Motor neuron (in vitro differentiated cells): ENCODE data around the gene WRAP73. TPM values are rescaled to one million over a fixed set of nuclear protein-coding genes. Genes with fewer than 3 reads are reported as not detected.
"Not testable (repeated sequence)": the region's sequence is repeated elsewhere in the genome, so short reads cannot be mapped to it uniquely, and the experiment has no call there.

Experiments used
- ATAC-seq, 8 experiments: fragments of 200-7000 bp; cut with Tn5 transposase; replicated peaks in 6 of 8; 2 replicates each; pipeline ENCODE4 v1.8.0; 2021; ENCODE audit warnings: mild to moderate bottlenecking in 8 of 8, moderate library complexity in 8 of 8
- H3K27ac ChIP-seq, 2 donors: fragments of 250-450 bp; sonication (Bioruptor Pico); 2 replicates each; pipeline ENCODE4 v1.9.0; 2021; ENCODE audit warnings: antibody characterized with exemption in 2 of 2, mild to moderate bottlenecking in 2 of 2, moderate library complexity in 1 of 2
- H3K4me1 ChIP-seq, 2 donors: fragments of 250-450 bp; sonication (Bioruptor Pico); replicated peaks in 1 of 2; 2 replicates each; pipeline ENCODE4 v1.6.1; 2021; ENCODE audit warnings: antibody characterized with exemption in 2 of 2, mild to moderate bottlenecking in 2 of 2, moderate library complexity in 1 of 2
- H3K4me3 ChIP-seq, 5 donors: fragments of 250-450 bp; sonication (Bioruptor Pico); 2 replicates each; pipeline ENCODE4 v1.9.0; 2021; ENCODE audit warnings: antibody characterized with exemption in 5 of 5, mild to moderate bottlenecking in 5 of 5, moderate library complexity in 4 of 5
- WGBS, 10 experiments: fragments of 450-650 bp; shearing (Covaris generic); methylation state at CpG; one replicate each; pipeline ENCODE4 v1.0.0; 2022; 5-methylcytosine and 5-hydroxymethylcytosine counted together
- in situ Hi-C, 9 experiments: fragments of 400-800 bp; cut with MboI; loops; one replicate each; pipeline ENCODE4 v1.15.0; 2021; ENCODE audit warnings: low sequenced_read_pairs in 9 of 9, low pct_unique_long_range_greater_than_20kb in 2 of 9; ENCODE audit not compliant: unreplicated experiment in 9 of 9
- total RNA-seq, 8 experiments: library from RNA; unstranded; fragments of 300-600 nt; gene quantifications; 2 replicates each; pipeline versions ENCODE4 v1.2.3 to v1.2.4, GENCODE V29; 2022

WRAP73 gene
- total RNA-seq, 8 experiments from 2014 or later: 10.4 to 21.3 (median 17.1) TPM

GRCh38 chr1:3625151-3625907 is 24.6 kb downstream of the WRAP73 start:
- WGBS, 10 experiments: 0 to 100% (median 2%) methylated on average over 1 to 19 of the region's 71 CpGs; no CpG with 5 or more reads in 2 of the 10 experiments
- peak overlapping the region; percentile 80 to 94 (median 88) for H3K4me3 ChIP-seq
- peak overlapping the region; percentile 60 to 91 for H3K27ac ChIP-seq
- H3K4me1 ChIP-seq: peaks cover 19 to 26% of the 10 kb centered on the region in 2 donors
- in situ Hi-C loops: loop anchor here in 1 of 9 experiments (10.0 kb wide), 1 partner anchor 171 kb away; the partner anchor contains the start of gene ARHGEF16
- peak; percentile 31 to 58 (median 48) for ATAC-seq

GRCh38 chr1:3624200-3625136 is 25.4 kb downstream of the WRAP73 start, which contains the start of gene TPRG1L:
TPRG1L (plus strand) TSS chr1:3625015; CDS start chr1:3625073, 58 bp downstream.
- H3K27ac ChIP-seq: peak within 1 kb of the TSS; percentile 60 to 91
- WGBS, 10 experiments: 0 to 20% (median 1%) methylated on average over 2 to 13 of the region's 108 CpGs; no CpG with 5 or more reads in 4 of the 10 experiments
- peaks cover 21 to 28% of the 10 kb centered on the region in 2 donors for H3K4me1 ChIP-seq
- in situ Hi-C loops: loop anchor here in 2 of 9 experiments (5.0 to 10.0 kb wide), 2 partner anchors 132 to 170 kb away; partner anchors contain the start of gene ARHGEF16 (in 1 of the 2)
- peak within 1 kb of the TSS; percentile 80 to 94 (median 88) for H3K4me3 ChIP-seq
- peak; percentile 78 to 96 (median 86) for ATAC-seq

GRCh38 chr1:3623441-3624199 is 26.3 kb downstream of the WRAP73 start:
- ATAC-seq: no peak

GRCh38 chr1:3622102-3622501 is 27.8 kb downstream of the WRAP73 start:
- not testable (repeated sequence) for H3K27ac ChIP-seq, ATAC-seq, H3K4me3 ChIP-seq
- in situ Hi-C loops: loop anchor here in 2 of 9 experiments (5.0 to 10.0 kb wide), 2 partner anchors 130 to 167 kb away; partner anchors contain the start of gene ARHGEF16 (in 1 of the 2)
- H3K4me1 ChIP-seq: peaks cover 32 to 41% of the 10 kb centered on the region in 2 donors
- 20 to 67% (median 54%) methylated on average over 1 to 8 of the region's 9 CpGs; no CpG with 5 or more reads in 2 of the 10 experiments for WGBS, 10 experiments

More at GRCh38 chr1:3623441-3624199, 26.3 kb downstream of the WRAP73 start:
- Histone ChIP-seq H3K4me1 (peaks cover 28 to 35% of the 10 kb centered on the region in 2 donors), H3K27ac (peak overlapping the region in 1 of 2 donors; percentile 58), H3K4me3 (peak overlapping the region; percentile 80 to 94 (median 88))
- 2 to 29% (median 8%) methylated on average over 3 to 17 of the region's 23 CpGs; no CpG with 5 or more reads in 2 of the 10 experiments for WGBS, 10 experiments
- in situ Hi-C loops: loop anchor here in 2 of 9 experiments (5.0 to 10.0 kb wide), 2 partner anchors 131 to 169 kb away; partner anchors contain the start of gene ARHGEF16 (in 1 of the 2)

GRCh38 chr1:3621151-3621671 is 28.7 kb downstream of the WRAP73 start:
- in situ Hi-C loops: loop anchor here in 2 of 9 experiments (5.0 to 10.0 kb wide), 2 partner anchors 129 to 166 kb away; partner anchors contain the start of gene ARHGEF16 (in 1 of the 2)
- not testable (repeated sequence) for ATAC-seq
- WGBS, 10 experiments: 10 to 61% (median 55%) methylated on average over 2 to 6 of the region's 15 CpGs; no CpG with 5 or more reads in 5 of the 10 experiments
- Histone ChIP-seq H3K27ac (peak overlapping the region in 1 of 2 donors; percentile 25), H3K4me3 (peak overlapping the region in 1 of 5 donors; percentile 25), H3K4me1 (peaks cover 32 to 40% of the 10 kb centered on the region in 2 donors)

GRCh38 chr1:3620708-3621107 is 29.2 kb downstream of the WRAP73 start:
- Histone ChIP-seq H3K4me1 (peaks cover 27 to 37% of the 10 kb centered on the region in 2 donors), H3K27ac (peak overlapping the region in 1 of 2 donors; percentile 25), H3K4me3 (peak overlapping the region in 1 of 5 donors; percentile 25)
- in situ Hi-C loops: loop anchor here in 2 of 9 experiments (5.0 to 10.0 kb wide), 2 partner anchors 128 to 166 kb away; partner anchors contain the start of gene ARHGEF16 (in 1 of the 2)
- ATAC-seq: no peak
- 0 to 100% (median 63%) methylated on average over 1 to 11 of the region's 12 CpGs; no CpG with 5 or more reads in 1 of the 10 experiments for WGBS, 10 experiments

GRCh38 chr1:3618881-3619671 is 30.8 kb downstream of the WRAP73 start:
- peaks cover 31 to 45% of the 10 kb centered on the region in 2 donors for H3K4me1 ChIP-seq
- H3K27ac ChIP-seq: no peak overlapping the region
- peak; percentile 69 to 90 (median 78) for ATAC-seq
- in situ Hi-C loops: no loop called here
- no peak overlapping the region for H3K4me3 ChIP-seq
- WGBS, 10 experiments: 0 to 50% (median 27%) methylated on average over 2 to 14 of the region's 21 CpGs; no CpG with 5 or more reads in 4 of the 10 experiments

- Histone ChIP-seq H3K4me1 (peaks cover 28 to 40% of the 10 kb centered on the region in 2 donors), H3K27ac (no peak overlapping the region), H3K4me3 (no peak overlapping the region)
- 40 to 79% (median 74%) methylated on average over 1 to 5 of the region's 9 CpGs; no CpG with 5 or more reads in 5 of the 10 experiments for WGBS, 10 experiments
- ATAC-seq: peak in 5 of 8 experiments; percentile 14 to 43 (median 18)
- in situ Hi-C loops: no loop called here
Measured at GRCh38 chr1:3618531-3618880, 31.4 kb downstream of the WRAP73 start.

GRCh38 chr1:3617806-3618345 is 32.0 kb downstream of the WRAP73 start:
- WGBS, 10 experiments: 50 to 90% (median 78%) methylated on average over 1 to 12 of the region's 18 CpGs; no CpG with 5 or more reads in 2 of the 10 experiments
- no peak overlapping the region for H3K4me3 ChIP-seq
- no peak overlapping the region for H3K27ac ChIP-seq
- H3K4me1 ChIP-seq: peaks cover 25 to 37% of the 10 kb centered on the region in 2 donors
- in situ Hi-C loops: no loop called here
- ATAC-seq: no peak

GRCh38 chr1:3616861-3617260 is 33.0 kb downstream of the WRAP73 start:
- no peak for ATAC-seq
- H3K4me1 ChIP-seq: peaks cover 25 to 38% of the 10 kb centered on the region in 2 donors
- H3K4me3 ChIP-seq: no peak overlapping the region
- in situ Hi-C loops: no loop called here
- 31 to 75% (median 60%) methylated on average over 1 to 2 of the region's 9 CpGs; no CpG with 5 or more reads in 6 of the 10 experiments for WGBS, 10 experiments
- H3K27ac ChIP-seq: no peak overlapping the region
